IPS-15b (cell line): ENCODE results near the gene KLC4.

Source experiments
- H3K27me3 ChIP-seq: one replicate; pipeline ENCODE4 v1.6.1; 2013; ENCODE audit warnings: low read length; ENCODE audit not compliant: control insufficient read depth, insufficient read depth
- H3K36me3 ChIP-seq: one replicate; pipeline ENCODE4 v1.6.1; 2013; ENCODE audit warnings: low read length; ENCODE audit not compliant: control insufficient read depth, insufficient read depth
- H3K4me1 ChIP-seq: one replicate; pipeline ENCODE4 v1.6.1; 2013; ENCODE audit warnings: mild to moderate bottlenecking, low read length; ENCODE audit not compliant: control insufficient read depth, insufficient read depth
- H3K4me3 ChIP-seq: one replicate; pipeline ENCODE4 v1.5.1; 2013; ENCODE audit warnings: low read depth, low read length
- H3K9ac ChIP-seq: one replicate; pipeline ENCODE4 v1.6.1; 2013; ENCODE audit warnings: low read depth, mild to moderate bottlenecking, low read length
- H3K9me3 ChIP-seq: one replicate; pipeline ENCODE4 v1.6.1; 2013; ENCODE audit warnings: mild to moderate bottlenecking, low read length; ENCODE audit not compliant: control insufficient read depth, insufficient read depth

The KLC4 gene

DNA sequence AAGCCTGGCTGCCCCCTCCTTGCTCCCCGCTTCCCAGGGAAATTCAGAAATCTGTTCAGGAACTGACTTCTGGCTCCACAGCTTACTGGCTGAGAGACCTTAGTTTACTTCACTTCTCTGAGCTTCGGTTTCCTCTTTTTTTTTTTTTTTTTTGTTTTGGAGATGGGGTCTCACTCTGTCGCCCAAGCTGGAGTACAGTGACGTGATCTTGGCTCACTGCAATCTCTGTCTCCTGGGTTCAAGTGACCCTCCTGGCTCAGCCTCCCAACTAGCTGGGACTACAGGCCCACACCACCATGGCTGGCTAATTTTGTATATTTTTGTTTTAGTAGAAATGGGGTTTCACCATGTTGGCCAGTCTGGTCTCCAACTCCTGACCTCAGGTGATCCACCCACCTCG lies 31.6 kb downstream of the KLC4 start:
- Histone ChIP-seq H3K4me1 (peaks cover 41% of the 10 kb centered on the region), H3K9me3 (no peaks in the 10 kb centered on the region), H3K36me3 (no peaks in the 10 kb centered on the region), H3K9ac (no peak overlapping the region), H3K27me3 (no peaks in the 10 kb centered on the region), H3K4me3 (peak overlapping the region; percentile 20)

DNA sequence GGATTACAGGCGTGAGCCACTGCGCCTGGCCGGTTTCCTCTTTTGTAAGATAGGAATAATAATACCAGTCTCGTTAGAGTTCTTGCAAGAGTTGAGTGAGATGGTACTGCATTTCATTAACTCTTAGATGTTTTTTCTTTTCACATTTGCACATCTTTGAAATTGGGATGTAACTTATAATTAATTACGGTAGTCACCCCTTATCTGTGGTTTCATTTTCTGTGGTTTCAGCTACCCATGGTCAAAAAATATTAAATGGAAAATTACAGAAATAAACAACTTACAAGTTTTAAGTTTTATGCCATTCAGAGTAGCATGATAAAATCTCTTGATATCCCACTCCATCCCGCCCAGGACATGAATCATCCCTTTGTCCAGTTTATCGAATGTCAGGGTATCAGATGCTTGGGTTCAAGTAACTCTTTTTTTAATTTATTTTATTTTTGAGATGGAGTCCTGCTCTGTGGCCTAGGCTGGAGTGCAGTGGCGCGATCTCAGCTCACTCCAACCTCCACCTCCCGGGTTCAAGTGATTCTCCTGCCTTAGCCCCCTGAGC lies 32.1 kb downstream of the KLC4 start:
- Histone ChIP-seq H3K9ac (no peak overlapping the region), H3K9me3 (no peaks in the 10 kb centered on the region), H3K4me3 (no peak overlapping the region), H3K27me3 (no peaks in the 10 kb centered on the region), H3K4me1 (peaks cover 44% of the 10 kb centered on the region), H3K36me3 (no peaks in the 10 kb centered on the region)

DNA sequence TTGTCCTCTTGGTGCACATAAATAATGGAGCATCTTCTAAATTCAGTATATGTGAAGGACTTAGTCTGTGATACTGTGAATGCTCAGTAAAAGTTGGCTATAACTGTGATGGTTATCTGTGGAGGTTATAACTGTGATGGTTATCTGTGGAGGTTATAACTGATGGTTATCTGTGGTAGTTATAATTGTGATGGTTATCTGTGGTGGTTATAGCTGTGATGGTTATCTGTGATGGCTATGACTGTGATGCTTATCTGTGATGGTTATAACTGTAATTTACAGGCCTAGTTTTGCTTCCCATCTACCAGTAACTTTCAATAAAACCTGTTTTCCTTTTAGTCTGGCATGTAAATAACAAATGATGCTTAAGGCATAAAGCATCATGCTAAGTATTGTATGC lies 33.2 kb downstream of the KLC4 start:
- H3K4me1 ChIP-seq, result peaks cover 52% of the 10 kb centered on the region
- H3K27me3 ChIP-seq, result no peaks in the 10 kb centered on the region
- no peak overlapping the region for H3K9ac ChIP-seq
- no peaks in the 10 kb centered on the region for H3K9me3 ChIP-seq
- no peak overlapping the region for H3K4me3 ChIP-seq
- H3K36me3 ChIP-seq, result no peaks in the 10 kb centered on the region

DNA sequence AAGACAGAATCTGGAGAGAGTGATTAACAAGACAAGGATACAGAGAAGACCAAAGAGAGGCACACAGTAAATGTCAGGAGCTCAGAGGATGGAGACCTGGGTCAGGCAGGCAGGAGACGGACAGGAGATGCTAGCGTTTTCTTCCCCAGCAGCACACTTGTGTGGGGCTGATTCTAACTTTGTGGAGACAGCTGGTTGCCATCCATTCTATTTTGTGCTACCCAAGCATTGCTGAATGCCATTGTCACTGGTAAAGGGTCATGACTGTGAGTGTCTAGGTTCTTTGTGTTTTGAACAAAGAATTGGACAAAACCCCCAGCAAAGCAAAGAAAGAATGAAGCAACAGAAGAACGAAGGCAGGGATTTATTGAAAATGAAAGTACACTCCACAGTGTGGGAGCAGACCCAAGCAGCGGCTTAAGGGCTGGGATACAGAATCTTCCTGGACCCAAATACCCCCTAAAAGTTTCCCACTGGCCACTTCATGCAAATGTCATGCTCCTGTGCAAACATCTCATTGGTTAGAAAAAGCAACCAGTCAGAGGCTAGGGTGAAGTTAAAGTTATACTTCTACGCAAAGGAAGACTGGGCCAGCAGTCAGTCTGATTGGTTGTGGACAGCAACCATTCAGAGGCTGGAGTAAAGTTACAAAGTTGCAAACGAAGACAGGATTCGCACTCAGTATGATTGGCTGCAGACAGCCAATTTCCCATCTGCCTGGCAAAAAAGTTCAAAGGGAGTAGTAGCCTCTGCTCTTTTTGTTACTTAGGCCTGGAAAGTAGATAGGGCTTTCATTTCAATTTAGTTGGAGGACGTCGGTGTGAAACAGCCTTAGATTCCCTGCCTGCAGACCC lies 34.2 kb downstream of the KLC4 start:
- H3K36me3 ChIP-seq, result no peaks in the 10 kb centered on the region
- no peaks in the 10 kb centered on the region for H3K9me3 ChIP-seq
- no peak overlapping the region for H3K9ac ChIP-seq
- H3K27me3 ChIP-seq, result no peaks in the 10 kb centered on the region
- peaks cover 52% of the 10 kb centered on the region for H3K4me1 ChIP-seq
- H3K4me3 ChIP-seq, result no peak overlapping the region

DNA sequence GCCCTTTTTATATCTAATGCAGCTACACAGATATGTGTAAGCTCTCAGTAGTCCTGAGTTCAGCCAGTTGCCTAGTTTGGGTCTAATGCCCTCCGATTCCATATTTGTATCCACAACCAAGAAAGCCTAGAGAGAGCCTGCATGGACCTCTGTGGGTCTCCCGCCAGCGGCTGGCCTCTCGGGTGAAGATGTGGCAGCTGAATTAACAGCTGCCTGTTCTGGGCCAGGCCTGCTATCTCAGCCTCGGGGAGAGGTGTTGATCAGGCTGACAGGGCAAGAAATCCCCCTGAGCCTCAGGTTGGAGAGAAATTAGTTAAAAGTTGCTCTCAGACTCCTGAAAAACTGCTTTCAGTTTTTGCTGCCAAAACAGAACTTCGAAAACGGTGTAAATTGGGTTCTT lies 36.5 kb downstream of the KLC4 start:
- H3K4me3 ChIP-seq, result no peak overlapping the region
- H3K9me3 ChIP-seq, result no peaks in the 10 kb centered on the region
- no peaks in the 10 kb centered on the region for H3K27me3 ChIP-seq
- H3K4me1 ChIP-seq, result peaks cover 30% of the 10 kb centered on the region
- H3K9ac ChIP-seq, result peak overlapping the region; percentile 50
- H3K36me3 ChIP-seq, result no peaks in the 10 kb centered on the region

DNA sequence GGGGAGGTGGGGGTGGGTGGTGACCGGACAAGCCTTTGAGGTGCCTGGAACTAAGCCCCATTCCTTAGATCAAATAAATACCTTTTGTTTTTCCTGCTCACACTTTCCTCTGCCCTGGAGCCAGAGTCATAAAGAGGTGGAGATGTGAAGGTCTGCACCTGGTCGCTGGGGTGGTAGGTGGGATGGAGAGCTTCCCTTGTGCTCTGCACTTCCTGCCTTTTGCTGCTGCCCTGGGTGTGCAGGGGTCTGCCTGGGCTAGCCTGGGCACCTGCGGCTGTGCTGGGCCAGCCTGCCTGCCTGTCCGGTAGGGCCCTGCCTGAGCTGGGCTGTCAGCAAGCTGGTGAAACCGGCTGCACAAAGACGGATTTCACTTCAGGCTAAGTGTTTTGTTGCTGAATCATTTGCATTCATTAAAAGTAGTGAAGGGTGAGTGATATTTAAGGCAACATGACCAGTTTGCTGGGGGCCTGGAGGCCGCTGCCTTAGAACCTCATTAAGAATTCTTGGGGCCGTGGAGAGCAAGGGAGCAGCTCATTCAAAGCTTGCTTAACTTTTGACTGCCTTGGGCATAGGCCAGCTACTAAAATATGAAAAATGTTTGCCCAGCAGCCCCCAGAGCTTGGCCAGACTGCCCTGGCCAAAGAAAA lies 37.1 kb downstream of the KLC4 start:
- no peaks in the 10 kb centered on the region for H3K9me3 ChIP-seq
- peaks cover 24% of the 10 kb centered on the region for H3K4me1 ChIP-seq
- no peaks in the 10 kb centered on the region for H3K36me3 ChIP-seq
- no peak overlapping the region for H3K4me3 ChIP-seq
- no peaks in the 10 kb centered on the region for H3K27me3 ChIP-seq
- no peak overlapping the region for H3K9ac ChIP-seq

DNA sequence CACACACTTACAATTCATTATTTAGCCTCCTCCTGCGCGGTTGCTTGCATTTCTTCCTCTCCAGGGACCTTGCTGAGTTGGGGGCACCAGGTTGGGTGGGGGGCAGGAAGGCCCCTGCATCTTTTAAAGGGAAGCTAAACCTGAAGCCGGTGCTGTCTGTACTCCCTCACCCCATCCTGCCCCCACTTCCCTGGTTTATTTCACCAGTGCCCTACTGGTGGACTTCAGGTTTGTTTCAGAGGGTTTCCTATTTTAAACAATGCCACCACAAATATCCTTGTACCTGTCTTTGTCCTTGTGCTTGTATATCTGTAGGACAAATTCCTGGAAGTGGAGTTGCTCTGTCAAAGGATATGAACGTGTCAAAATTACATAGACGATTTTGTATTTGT lies 37.7 kb downstream of the KLC4 start:
- Histone ChIP-seq H3K36me3 (no peaks in the 10 kb centered on the region), H3K9ac (no peak overlapping the region), H3K4me3 (no peak overlapping the region)

DNA sequence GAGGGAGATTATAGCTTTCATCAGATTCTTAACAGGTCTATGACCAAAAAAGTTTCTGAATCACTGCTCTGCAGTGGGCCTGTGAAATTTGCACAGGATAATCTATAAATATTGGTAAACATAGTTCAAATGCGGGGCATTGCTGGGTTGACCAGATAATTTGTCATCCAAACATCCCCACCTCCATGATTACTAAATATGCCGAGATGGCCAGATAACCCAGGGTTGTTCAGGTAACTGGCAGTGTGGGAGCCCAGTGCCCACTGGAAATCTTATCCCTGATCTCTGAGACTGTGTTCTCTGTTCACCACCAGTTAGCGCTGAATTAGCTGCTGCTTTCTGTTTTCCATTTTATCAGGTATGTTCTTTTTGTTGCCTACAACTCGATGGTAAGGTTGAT lies 38.1 kb downstream of the KLC4 start:
- H3K27me3 ChIP-seq, result no peaks in the 10 kb centered on the region
- no peaks in the 10 kb centered on the region for H3K36me3 ChIP-seq
- H3K9ac ChIP-seq, result no peak overlapping the region
- H3K4me1 ChIP-seq, result peaks cover 23% of the 10 kb centered on the region
- no peak overlapping the region for H3K4me3 ChIP-seq
- H3K9me3 ChIP-seq, result no peaks in the 10 kb centered on the region

More for the DNA sequence above, 37.7 kb downstream of the KLC4 start:
- Histone ChIP-seq H3K27me3 (no peaks in the 10 kb centered on the region), H3K9me3 (no peaks in the 10 kb centered on the region), H3K4me1 (peaks cover 23% of the 10 kb centered on the region)

DNA sequence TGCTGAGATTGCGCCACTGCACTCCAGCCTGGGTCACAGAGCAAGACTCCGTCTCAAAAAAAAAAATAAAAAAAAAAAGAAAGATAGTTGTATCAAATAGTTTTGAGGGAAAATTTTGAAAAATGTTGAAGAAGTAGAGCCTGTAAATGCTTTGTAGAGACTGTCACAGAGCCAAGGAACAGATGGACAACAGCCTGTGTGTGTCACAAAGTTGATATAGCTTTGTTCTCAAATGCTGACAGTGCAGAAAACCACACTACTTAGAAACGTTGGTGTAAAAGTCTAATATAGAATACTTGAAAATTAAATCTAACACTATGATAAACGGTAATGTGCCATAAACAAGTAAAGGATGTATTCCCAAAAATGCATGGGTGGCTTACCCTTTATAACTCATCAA lies 42.1 kb downstream of the KLC4 start:
- Histone ChIP-seq H3K9me3 (no peaks in the 10 kb centered on the region), H3K9ac (no peak overlapping the region), H3K36me3 (no peaks in the 10 kb centered on the region), H3K4me1 (peaks cover 24% of the 10 kb centered on the region), H3K27me3 (no peaks in the 10 kb centered on the region), H3K4me3 (no peak overlapping the region)

DNA sequence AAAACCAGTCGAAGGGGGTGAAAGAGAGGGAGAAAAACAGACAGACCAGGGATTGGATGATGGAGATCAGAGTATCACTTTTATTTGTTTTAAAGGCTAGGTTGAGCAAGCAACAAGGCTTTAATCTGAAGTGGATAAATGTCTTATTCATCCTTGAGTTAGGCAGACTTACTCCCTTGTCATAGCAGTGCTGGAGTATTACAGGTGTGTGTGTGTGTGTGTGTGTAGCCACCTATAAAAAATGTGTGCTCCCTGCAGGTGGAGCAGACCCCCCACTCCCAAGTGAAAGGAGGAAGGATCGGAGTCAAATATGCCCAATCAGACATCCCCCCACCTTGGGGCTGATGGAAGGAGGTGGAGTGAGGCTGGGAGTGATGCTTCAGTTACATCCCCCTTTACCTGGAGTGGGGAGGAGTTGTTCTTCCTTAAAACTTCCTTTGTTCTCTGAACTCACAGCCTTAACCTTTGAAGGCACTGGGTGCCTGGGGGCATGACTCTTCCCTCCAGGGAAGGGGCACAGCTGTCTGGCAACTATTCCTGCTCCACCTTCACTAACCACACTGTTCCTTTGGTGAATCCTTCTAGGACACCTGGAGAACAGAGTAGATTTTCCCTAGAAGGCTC lies 43.9 kb downstream of the KLC4 start:
- peaks cover 20% of the 10 kb centered on the region for H3K4me1 ChIP-seq
- H3K4me3 ChIP-seq, result no peak overlapping the region
- no peaks in the 10 kb centered on the region for H3K36me3 ChIP-seq
- H3K9me3 ChIP-seq, result no peaks in the 10 kb centered on the region
- peak overlapping the region; percentile 37 for H3K9ac ChIP-seq
- H3K27me3 ChIP-seq, result no peaks in the 10 kb centered on the region

DNA sequence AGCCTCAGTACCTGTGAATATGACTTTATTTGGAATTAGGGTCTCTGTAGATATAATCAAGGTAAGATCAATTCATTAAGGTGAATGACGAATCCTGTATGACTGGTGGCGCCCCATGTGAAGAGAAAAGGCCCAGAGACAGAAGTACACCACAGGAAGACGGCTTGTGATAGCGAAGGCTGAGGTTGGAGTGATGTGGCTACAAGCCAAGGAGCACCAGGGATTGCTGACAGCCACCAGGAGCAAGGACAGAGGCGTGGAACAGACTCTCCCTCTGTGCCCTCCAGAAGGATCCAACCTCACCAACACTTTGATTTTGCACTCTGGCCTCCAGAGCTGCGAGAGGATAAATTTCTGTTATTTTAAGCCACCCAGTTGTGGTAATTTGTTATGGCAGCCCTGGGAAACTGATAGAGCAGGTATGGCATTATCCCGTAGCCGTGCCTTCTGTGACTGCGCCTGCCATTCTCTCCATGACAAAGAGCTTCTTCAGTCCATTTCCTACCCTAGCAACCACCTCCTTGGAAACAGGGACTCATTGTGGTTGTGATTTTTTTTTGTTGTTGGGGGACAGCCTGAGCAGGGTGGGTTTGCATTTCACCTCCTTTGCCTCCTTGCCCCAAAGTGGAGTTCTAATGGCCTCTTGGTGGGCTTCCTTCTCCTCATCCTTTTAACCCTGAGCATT lies 46.2 kb downstream of the KLC4 start:
- H3K4me3 ChIP-seq, result no peak overlapping the region
- H3K27me3 ChIP-seq, result no peaks in the 10 kb centered on the region
- H3K4me1 ChIP-seq, result peaks cover 20% of the 10 kb centered on the region
- no peaks in the 10 kb centered on the region for H3K36me3 ChIP-seq
- H3K9ac ChIP-seq, result no peak overlapping the region
- no peaks in the 10 kb centered on the region for H3K9me3 ChIP-seq
